Brain microvascular endothelial cell (primary cell): ENCODE data around the gene LMF2.
A peak's percentile ranks its signal among the peaks of the same experiment; 100 is the strongest.

Experiments
- DNase-seq: peaks from one replicate; pipeline ENCODE4 v3.0.0-alpha.2; 2020
- H3K27ac ChIP-seq: fragments of 250-450 bp; sonication (Bioruptor Pico); 2 replicates; pipeline ENCODE4 v1.5.1; 2020; ENCODE audit warnings: mild to moderate bottlenecking, moderate library complexity
- H3K27me3 ChIP-seq: fragments of 250-450 bp; sonication (Bioruptor Pico); replicated peaks from 2 replicates; pipeline ENCODE4 v1.5.1; 2020; ENCODE audit warnings: mild to moderate bottlenecking
- H3K36me3 ChIP-seq: fragments of 250-450 bp; sonication (Bioruptor Pico); replicated peaks from 2 replicates; pipeline ENCODE4 v1.5.1; 2020; ENCODE audit warnings: mild to moderate bottlenecking
- H3K4me3 ChIP-seq: 2 replicates; pipeline ENCODE4 v1.5.1; 2011; ENCODE audit warnings: low read depth, mild to moderate bottlenecking, control low read depth, low read length, moderate library complexity
- CTCF ChIP-seq: IDR thresholded peaks from 2 replicates; pipeline ENCODE4 v1.5.1; 2011; ENCODE audit warnings: low read depth, mild to moderate bottlenecking, moderate library complexity, low read length, control low read depth, inconsistent platforms; ENCODE audit errors: missing control alignments
- in situ Hi-C: cut with HindIII; loops from 2 replicates; pipeline ENCODE4 v1.10.0; 2017; ENCODE audit warnings: low sequenced_read_pairs, low pct_ligation_motif_present

LMF2 gene

GRCh38 chr22:50459496-50460140 lies 47.9 kb downstream of the LMF2 start:
- no peak overlapping the region for H3K4me3 ChIP-seq
- H3K27ac ChIP-seq = no peak overlapping the region
- DNase-seq = no peak
- no peak for TF ChIP-seq CTCF
- in situ Hi-C loops = no loop called here
- no peaks in the 10 kb centered on the region for H3K27me3 ChIP-seq
- peaks cover 75% of the 10 kb centered on the region for H3K36me3 ChIP-seq

GRCh38 chr22:50459016-50459415 lies 48.5 kb downstream of the LMF2 start:
- TF ChIP-seq CTCF = no peak
- Histone ChIP-seq H3K27ac (no peak overlapping the region), H3K36me3 (peaks cover 75% of the 10 kb centered on the region), H3K27me3 (no peaks in the 10 kb centered on the region), H3K4me3 (no peak overlapping the region)
- in situ Hi-C loops = no loop called here
- DNase-seq = no peak

- TF ChIP-seq CTCF = peak; percentile 51
- DNase-seq = no peak
- Histone ChIP-seq H3K27ac (no peak overlapping the region), H3K36me3 (peaks cover 64% of the 10 kb centered on the region), H3K4me3 (no peak overlapping the region), H3K27me3 (no peaks in the 10 kb centered on the region)
- in situ Hi-C loops = no loop called here
Observed at GRCh38 chr22:50456466-50457234, 50.9 kb downstream of the LMF2 start.

GRCh38 chr22:50456026-50456425 lies 51.5 kb downstream of the LMF2 start:
- Histone ChIP-seq H3K4me3 (no peak overlapping the region), H3K27ac (no peak overlapping the region), H3K27me3 (no peaks in the 10 kb centered on the region), H3K36me3 (peaks cover 58% of the 10 kb centered on the region)
- DNase-seq = no peak
- TF ChIP-seq CTCF = no peak
- in situ Hi-C loops = no loop called here

- in situ Hi-C loops = no loop called here
- no peak for TF ChIP-seq CTCF
- Histone ChIP-seq H3K27ac (no peak overlapping the region), H3K36me3 (peaks cover 53% of the 10 kb centered on the region), H3K4me3 (no peak overlapping the region), H3K27me3 (no peaks in the 10 kb centered on the region)
- DNase-seq = no peak
Observed at GRCh38 chr22:50455201-50455600, 52.3 kb downstream of the LMF2 start.
